WTC11 (cell line): ENCODE data around the gene CTNNBIP1. TPM values are rescaled to one million over a fixed set of nuclear protein-coding genes. Genes with fewer than 3 reads are reported as not detected.

ENCODE experiments used
- ATAC-seq: fragments of 200-7000 bp; cut with Tn5 transposase; 2 replicates; pipeline ENCODE4 v1.10.0; 2021; ENCODE audit warnings: mild to moderate bottlenecking, moderate library complexity
- CTCF ChIA-PET: fragments of 300-600 bp; sonication (Branson Sonifier 250); formaldehyde crosslinking; loops from one replicate; lab custom pipeline; 2021; ENCODE audit warnings: antibody characterized with exemption; lab: Charles Lee
- POLR2A ChIA-PET: fragments of 350-600 bp; sonication (Branson Sonifier 250); formaldehyde crosslinking; loops from one replicate; lab custom pipeline; 2021; ENCODE audit warnings: antibody characterized with exemption; lab: Charles Lee
- DNase-seq: peaks from one replicate; pipeline ENCODE4 v3.0.0; 2021; ENCODE audit warnings: low spot score
- H3K27ac Mint-ChIP-seq: 2 replicates; pipeline ENCODE4 v1.8.0; 2021; ENCODE audit warnings: mixed read lengths
- H3K27me3 Mint-ChIP-seq: 2 replicates; pipeline ENCODE4 v1.8.0; 2021; ENCODE audit warnings: low read depth, mild to moderate bottlenecking, moderate library complexity, mixed read lengths
- H3K36me3 Mint-ChIP-seq: 2 replicates; pipeline ENCODE4 v1.8.0; 2021; ENCODE audit warnings: mixed read lengths
- H3K4me1 Mint-ChIP-seq: 2 replicates; pipeline ENCODE4 v1.8.0; 2022; ENCODE audit warnings: mixed read lengths
- H3K4me3 Mint-ChIP-seq: 2 replicates; pipeline ENCODE4 v1.8.0; 2021; ENCODE audit warnings: mild to moderate bottlenecking, moderate library complexity, mixed read lengths
- H3K9me3 Mint-ChIP-seq: 2 replicates; pipeline ENCODE4 v1.8.0; 2021; ENCODE audit warnings: mixed read lengths
- ATF1 ChIP-seq: sonication (generic); formaldehyde crosslinking; IDR thresholded peaks from 2 replicates; pipeline ENCODE4 v1.8.1; 2023; ENCODE audit warnings: mild to moderate bottlenecking, moderate library complexity, missing genetic modification reagents
- FOXK1 ChIP-seq: sonication (generic); formaldehyde crosslinking; IDR thresholded peaks from 2 replicates; pipeline ENCODE4 v1.8.0; 2022; ENCODE audit warnings: mild to moderate bottlenecking, moderate library complexity, missing genetic modification reagents
- FOXP4 ChIP-seq: sonication (generic); formaldehyde crosslinking; IDR thresholded peaks from 2 replicates; pipeline ENCODE4 v1.8.0; 2022; ENCODE audit warnings: mild to moderate bottlenecking, missing genetic modification reagents
- GABPB1 ChIP-seq: sonication (generic); formaldehyde crosslinking; IDR thresholded peaks from 2 replicates; pipeline ENCODE4 v1.8.1; 2023; ENCODE audit warnings: mild to moderate bottlenecking, missing genetic modification reagents
- JAZF1 ChIP-seq: fragments of 250-450 bp; sonication (Bioruptor Pico); IDR thresholded peaks from 2 replicates; pipeline ENCODE4 v1.9.0; 2021; ENCODE audit warnings: moderate library complexity, mild to moderate bottlenecking, inconsistent platforms
- MYBL2 ChIP-seq: sonication (generic); formaldehyde crosslinking; IDR thresholded peaks from 2 replicates; pipeline ENCODE4 v1.8.1; 2023; ENCODE audit warnings: mild to moderate bottlenecking, moderate library complexity, missing genetic modification reagents
- NFE2L1 ChIP-seq: sonication (generic); formaldehyde crosslinking; IDR thresholded peaks from 2 replicates; pipeline ENCODE4 v1.8.1; 2023; ENCODE audit warnings: missing genetic modification reagents
- PRRX2 ChIP-seq: fragments of 250-450 bp; sonication (Bioruptor Pico); IDR thresholded peaks from 2 replicates; pipeline ENCODE4 v1.8.0; 2021; ENCODE audit warnings: mild to moderate bottlenecking
- SP1 ChIP-seq: sonication (generic); formaldehyde crosslinking; conservative IDR thresholded peaks from 2 replicates; pipeline ENCODE4 v1.8.1; 2022; ENCODE audit warnings: missing genetic modification reagents
- TEAD1 ChIP-seq: sonication (generic); formaldehyde crosslinking; IDR thresholded peaks from 2 replicates; pipeline ENCODE4 v1.8.0; 2022; ENCODE audit warnings: mild to moderate bottlenecking, missing genetic modification reagents
- ZNF281 ChIP-seq: sonication (generic); formaldehyde crosslinking; IDR thresholded peaks from 2 replicates; pipeline ENCODE4 v1.8.0; 2023; ENCODE audit warnings: mild to moderate bottlenecking, missing genetic modification reagents
- total RNA-seq: library from RNA; stranded (reverse); gene quantifications from 3 replicates; pipeline ENCODE4 v1.2.3, GENCODE V29; 2021
- TF ChIP-seq, protein P1 (sequence below): sonication (generic); formaldehyde crosslinking; IDR thresholded peaks from 2 replicates; pipeline ENCODE4 v1.8.1; 2022; ENCODE audit warnings: mild to moderate bottlenecking, moderate library complexity, missing genetic modification reagents
- TF ChIP-seq, protein P2 (sequence below): sonication (generic); formaldehyde crosslinking; IDR thresholded peaks from 2 replicates; pipeline ENCODE4 v1.8.1; 2023; ENCODE audit warnings: mild to moderate bottlenecking, missing genetic modification reagents, moderate library complexity
- TF ChIP-seq, protein P3 (sequence below): sonication (generic); formaldehyde crosslinking; IDR thresholded peaks from 2 replicates; pipeline ENCODE4 v1.8.0; 2022; ENCODE audit warnings: mild to moderate bottlenecking, missing genetic modification reagents
- TF ChIP-seq, protein P4 (sequence below): sonication (generic); formaldehyde crosslinking; IDR thresholded peaks from 2 replicates; pipeline ENCODE4 v1.8.1; 2023; ENCODE audit warnings: mild to moderate bottlenecking, missing genetic modification reagents

The CTNNBIP1 gene
- total RNA-seq, 1 experiment from 2014 or later: 58.2 TPM

- TF ChIP-seq TEAD1 (CRISPR knock-in tag): no peak
- no peak for TF ChIP-seq MYBL2 (CRISPR knock-in tag)
- TF ChIP-seq SP1 (CRISPR knock-in tag): no peak
- TF ChIP-seq FOXP4 (CRISPR knock-in tag): no peak
- TF ChIP-seq, protein P1, sequence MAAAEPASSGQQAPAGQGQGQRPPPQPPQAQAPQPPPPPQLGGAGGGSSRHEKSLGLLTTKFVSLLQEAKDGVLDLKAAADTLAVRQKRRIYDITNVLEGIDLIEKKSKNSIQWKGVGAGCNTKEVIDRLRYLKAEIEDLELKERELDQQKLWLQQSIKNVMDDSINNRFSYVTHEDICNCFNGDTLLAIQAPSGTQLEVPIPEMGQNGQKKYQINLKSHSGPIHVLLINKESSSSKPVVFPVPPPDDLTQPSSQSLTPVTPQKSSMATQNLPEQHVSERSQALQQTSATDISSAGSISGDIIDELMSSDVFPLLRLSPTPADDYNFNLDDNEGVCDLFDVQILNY (CRISPR knock-in tag): no peak
- TF ChIP-seq GABPB1 (CRISPR knock-in tag): no peak
- no peak for TF ChIP-seq ATF1 (CRISPR knock-in tag)
- no peak for TF ChIP-seq ZNF281 (CRISPR knock-in tag)
- TF ChIP-seq PRRX2: no peak
- TF ChIP-seq NFE2L1 (CRISPR knock-in tag): no peak
- TF ChIP-seq, all 79 proteins: peak for 0
Measured at GRCh38 chr1:9903801-9904527, 6.1 kb downstream of the CTNNBIP1 start (continued).

GRCh38 chr1:9902060-9902452 is 8.0 kb downstream of the CTNNBIP1 start:
- TF ChIP-seq, protein P2, sequence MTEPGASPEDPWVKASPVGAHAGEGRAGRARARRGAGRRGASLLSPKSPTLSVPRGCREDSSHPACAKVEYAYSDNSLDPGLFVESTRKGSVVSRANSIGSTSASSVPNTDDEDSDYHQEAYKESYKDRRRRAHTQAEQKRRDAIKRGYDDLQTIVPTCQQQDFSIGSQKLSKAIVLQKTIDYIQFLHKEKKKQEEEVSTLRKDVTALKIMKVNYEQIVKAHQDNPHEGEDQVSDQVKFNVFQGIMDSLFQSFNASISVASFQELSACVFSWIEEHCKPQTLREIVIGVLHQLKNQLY (CRISPR knock-in tag): no peak
- no peak for TF ChIP-seq FOXK1 (CRISPR knock-in tag)
- TF ChIP-seq, protein P3, sequence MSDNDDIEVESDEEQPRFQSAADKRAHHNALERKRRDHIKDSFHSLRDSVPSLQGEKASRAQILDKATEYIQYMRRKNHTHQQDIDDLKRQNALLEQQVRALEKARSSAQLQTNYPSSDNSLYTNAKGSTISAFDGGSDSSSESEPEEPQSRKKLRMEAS (CRISPR knock-in tag): no peak
- TF ChIP-seq ATF1 (CRISPR knock-in tag): no peak
- TF ChIP-seq, protein P4, sequence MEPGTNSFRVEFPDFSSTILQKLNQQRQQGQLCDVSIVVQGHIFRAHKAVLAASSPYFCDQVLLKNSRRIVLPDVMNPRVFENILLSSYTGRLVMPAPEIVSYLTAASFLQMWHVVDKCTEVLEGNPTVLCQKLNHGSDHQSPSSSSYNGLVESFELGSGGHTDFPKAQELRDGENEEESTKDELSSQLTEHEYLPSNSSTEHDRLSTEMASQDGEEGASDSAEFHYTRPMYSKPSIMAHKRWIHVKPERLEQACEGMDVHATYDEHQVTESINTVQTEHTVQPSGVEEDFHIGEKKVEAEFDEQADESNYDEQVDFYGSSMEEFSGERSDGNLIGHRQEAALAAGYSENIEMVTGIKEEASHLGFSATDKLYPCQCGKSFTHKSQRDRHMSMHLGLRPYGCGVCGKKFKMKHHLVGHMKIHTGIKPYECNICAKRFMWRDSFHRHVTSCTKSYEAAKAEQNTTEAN (CRISPR knock-in tag): no peak
- no peak for TF ChIP-seq JAZF1 (CRISPR knock-in tag)
- ATAC-seq (no peak), DNase-seq (no peak)
- H3K27ac Mint-ChIP-seq: no peak overlapping the region
- H3K9me3 Mint-ChIP-seq: no peaks in the 10 kb centered on the region
- H3K4me1 Mint-ChIP-seq: peaks cover 4% of the 10 kb centered on the region
- no peaks in the 10 kb centered on the region for H3K36me3 Mint-ChIP-seq
- ChIA-PET POLR2A (no interaction called here), CTCF (no interaction called here)
- H3K4me3 Mint-ChIP-seq: no peak overlapping the region
- no peaks in the 10 kb centered on the region for H3K27me3 Mint-ChIP-seq
